OCI-LY3 (cell line): ENCODE data around the gene FBXL13.

Source experiments
- CTCF ChIP-seq: fragments of 200-600, 300-600 bp; sonication (generic); IDR thresholded peaks from 2 replicates; pipeline ENCODE4 v1.5.1; 2014; ENCODE audit warnings: antibody characterized with exemption, low read length, low read depth
- EZH2phosphoT487 ChIP-seq: fragments of 200-600 bp; shearing (Covaris generic); IDR thresholded peaks from 2 replicates; pipeline ENCODE4 v1.6.1; 2018; ENCODE audit warnings: antibody characterized with exemption, mixed run types, low read depth

DNA sequence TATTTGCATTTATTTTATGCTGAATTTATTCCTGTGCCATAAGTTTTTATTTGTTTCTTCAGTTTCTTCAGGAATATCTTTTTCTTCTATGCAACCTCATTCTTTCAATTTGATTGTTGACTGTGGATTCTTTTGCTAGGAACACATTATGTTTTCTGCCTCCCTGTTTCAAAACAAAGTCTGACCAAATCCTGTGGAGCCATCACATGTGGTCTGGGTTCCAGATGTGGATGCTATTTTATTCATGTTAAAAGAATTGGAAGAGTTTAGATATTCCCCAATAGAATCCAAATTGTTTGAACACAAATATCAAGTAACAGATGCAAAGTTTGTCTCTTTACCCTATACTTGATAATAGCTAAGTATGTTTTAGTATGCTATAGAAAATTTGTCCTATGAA is 218.6 kb downstream of the FBXL13 start:
- no peak for TF ChIP-seq CTCF
- no peak for TF ChIP-seq EZH2phosphoT487
